Ovary (tissue), 9 donors: ENCODE data around the gene HOXA6. TPM values are rescaled to one million over a fixed set of nuclear protein-coding genes. Genes with fewer than 3 reads are reported as not detected.
A peak's percentile ranks its signal among the peaks of the same experiment; 100 is the strongest.

Experiments used
- DNase-seq, 5 donors: peaks; one replicate each; pipeline ENCODE4 v3.0.0-alpha.2; 2019 to 2020
- H3K27ac ChIP-seq, 2 donors: fragments of 200-600 bp; one replicate each; pipeline versions ENCODE4 v1.5.1 to v1.8.0; 2019 to 2022
- H3K27me3 ChIP-seq: fragments of 200-600 bp; one replicate; pipeline ENCODE4 v1.8.0; 2022
- H3K36me3 ChIP-seq: fragments of 200-600 bp; sonication (generic); one replicate; pipeline ENCODE4 v1.5.1; 2019
- H3K4me1 ChIP-seq: one replicate; pipeline ENCODE4 v1.8.1; 2013; ENCODE audit warnings: mild to moderate bottlenecking, moderate library complexity; ENCODE audit not compliant: insufficient read depth
- H3K4me3 ChIP-seq: fragments of 200-600 bp; sonication (generic); one replicate; pipeline ENCODE4 v1.5.1; 2017
- H3K9me3 ChIP-seq, 2 donors: fragments of 200-600 bp in 1 of 2; sonication (generic) in 1 of 2; one replicate each; pipeline versions ENCODE4 v1.5.1 to v1.8.1; 2013 to 2019; ENCODE audit warnings: mild to moderate bottlenecking in 1 of 2, moderate library complexity in 1 of 2
- EP300 ChIP-seq: sonication (generic); formaldehyde crosslinking; IDR thresholded peaks from one replicate; pipeline ENCODE4 v1.6.1; 2017; ENCODE audit warnings: antibody characterized with exemption
- POLR2A ChIP-seq: fragments of 450-650 bp; IDR thresholded peaks from one replicate; pipeline ENCODE4 v1.6.1; 2017; ENCODE audit warnings: antibody characterized with exemption, mild to moderate bottlenecking, moderate library complexity
- WGBS, 3 donors: extraction: QIAGEN DNeasy Blood & Tissue Kit in 1 of 3; methylation state at CpG; one replicate each; pipeline versions ENCODE4 v1.1.5 to v1.1.7; 2013 to 2017; 5-methylcytosine and 5-hydroxymethylcytosine counted together
- intact Hi-C, 4 donors: fragments of 100-400 bp; cut with DNase I; formaldehyde crosslinking; loops; one replicate each; pipeline versions ENCODE4 v1.11.0 to v1.15.1; 2022 to 2023
- polyA plus RNA-seq, 2 donors: library from polyadenylated mRNA; stranded (reverse); fragments of 200-250 nt in 1 of 2; fragments of 350-450 nt in 1 of 2; fragmentation: Illumina TruSeq in 1 of 2; extraction: RNeasy Lipid Tissue Mini Kit (QIAGEN cat#74804) in 1 of 2; gene quantifications; one replicate each; pipeline ENCODE4 v1.2.3, GENCODE V29; 2013 to 2014
- total RNA-seq, 7 donors: library from RNA; depleted of rRNA in 2 of 7; stranded (reverse); fragments of >200 nt in 2 of 7; fragmentation: NEBNext Ultra II Directional in 3 of 7; extraction: Animal tissue kit (Norgen Biotek cat#: 25700) in 3 of 7; gene quantifications; one replicate each; pipeline versions ENCODE4 v1.1.0 to v1.2.4, GENCODE V29; 2016 to 2023
- TF ChIP-seq, protein P1 (sequence below), 3 donors: fragments of 450-650 bp in 2 of 3; fragments of 200-600 bp in 1 of 3; IDR thresholded peaks; one replicate each; pipeline versions ENCODE4 v1.5.1 to v1.8.0; 2016 to 2022; ENCODE audit warnings: antibody characterized with exemption in 3 of 3, mild to moderate bottlenecking in 1 of 3
- donor health status: DM: no; HTN: no; CAD: no; lungs with moderate emphysema.
- donor health status: DM: no; HTN: no; CAD: no.
- donor health status: Bipolar disorder and iron deficiency.
- donor health status: DM: yes; HTN: yes; CAD: no.
- donor health status: DM: no; HTN: no; CAD: no.
- donor health status: DM: yes; HTN: yes; CAD: no.

HOXA6 gene
- total and polyA plus RNA-seq, 9 donors = 0.29 to 4.2 (median 0.39) TPM; not detected in 1

DNA sequence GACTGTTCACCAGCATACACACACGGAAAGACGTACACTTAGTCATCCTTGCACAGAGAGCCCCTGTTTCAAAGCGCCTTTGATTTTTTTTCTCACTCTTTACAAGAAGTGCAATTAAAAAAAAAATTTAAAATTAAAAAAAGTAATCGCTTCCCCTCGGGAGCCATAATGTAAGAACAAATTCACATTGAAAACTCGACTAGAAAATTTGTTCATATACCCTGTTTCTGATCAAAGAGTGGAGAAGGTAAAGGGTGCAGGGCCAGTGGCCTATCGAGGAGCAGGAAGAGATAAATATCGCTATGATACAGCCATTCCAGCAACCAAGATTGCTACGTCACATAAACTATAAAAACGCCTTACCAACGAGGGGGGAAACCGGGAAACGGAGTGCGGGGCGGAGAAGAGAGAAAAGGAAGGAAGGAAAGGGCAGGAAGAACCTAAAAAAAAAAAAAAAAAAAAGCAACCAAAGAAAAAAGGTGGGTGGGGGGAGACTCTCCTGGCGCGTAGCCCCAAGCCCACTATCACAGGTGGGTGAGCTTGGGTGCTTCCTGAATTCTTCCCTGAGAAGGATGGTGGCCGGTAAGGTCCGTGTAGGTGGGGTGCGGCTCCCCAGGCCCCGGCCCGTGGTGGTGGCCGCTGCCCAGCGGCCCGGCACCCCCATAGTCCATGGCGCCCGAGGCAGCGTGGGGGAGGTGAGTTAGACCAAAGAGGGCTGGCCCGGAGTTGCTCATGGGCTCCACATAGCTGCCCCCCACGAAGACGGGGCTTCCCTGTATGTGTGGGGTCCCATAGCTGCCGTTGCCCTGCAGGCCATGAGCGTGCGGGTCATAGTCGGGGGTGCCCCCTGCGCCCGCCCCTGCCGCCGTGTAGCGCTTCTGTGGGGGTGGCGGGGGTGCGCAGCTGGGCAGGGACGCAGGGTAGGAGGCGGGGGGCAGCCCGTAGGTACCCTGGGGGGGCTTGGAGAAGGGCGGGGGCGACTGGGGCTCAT lies 39.9 kb downstream of the HOXA6 start:
- 42 to 59% (median 44%) methylated on average over 34 to 47 of the region's 47 CpGs for WGBS, 3 donors

DNA sequence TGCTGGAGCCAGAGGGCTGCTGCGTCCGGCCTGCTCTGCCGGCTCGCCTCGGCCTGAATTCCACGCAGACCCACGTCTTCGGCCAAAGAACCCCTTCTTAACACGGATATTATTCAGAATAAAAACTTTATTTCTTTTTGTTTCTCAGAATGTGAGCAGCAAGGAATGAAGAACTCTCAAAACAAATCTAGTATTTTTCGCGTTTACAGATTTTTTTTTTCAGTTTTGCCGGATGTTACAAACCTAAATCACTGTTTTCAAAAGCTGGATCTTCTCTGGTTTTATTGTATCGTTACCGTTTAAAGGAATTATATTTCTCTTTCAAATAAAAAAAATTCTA lies 40.7 kb downstream of the HOXA6 start:
- no peaks in the 10 kb centered on the region for H3K9me3 ChIP-seq
- no peak for TF ChIP-seq EP300
- no peak for TF ChIP-seq POLR2A
- TF ChIP-seq, protein P1, sequence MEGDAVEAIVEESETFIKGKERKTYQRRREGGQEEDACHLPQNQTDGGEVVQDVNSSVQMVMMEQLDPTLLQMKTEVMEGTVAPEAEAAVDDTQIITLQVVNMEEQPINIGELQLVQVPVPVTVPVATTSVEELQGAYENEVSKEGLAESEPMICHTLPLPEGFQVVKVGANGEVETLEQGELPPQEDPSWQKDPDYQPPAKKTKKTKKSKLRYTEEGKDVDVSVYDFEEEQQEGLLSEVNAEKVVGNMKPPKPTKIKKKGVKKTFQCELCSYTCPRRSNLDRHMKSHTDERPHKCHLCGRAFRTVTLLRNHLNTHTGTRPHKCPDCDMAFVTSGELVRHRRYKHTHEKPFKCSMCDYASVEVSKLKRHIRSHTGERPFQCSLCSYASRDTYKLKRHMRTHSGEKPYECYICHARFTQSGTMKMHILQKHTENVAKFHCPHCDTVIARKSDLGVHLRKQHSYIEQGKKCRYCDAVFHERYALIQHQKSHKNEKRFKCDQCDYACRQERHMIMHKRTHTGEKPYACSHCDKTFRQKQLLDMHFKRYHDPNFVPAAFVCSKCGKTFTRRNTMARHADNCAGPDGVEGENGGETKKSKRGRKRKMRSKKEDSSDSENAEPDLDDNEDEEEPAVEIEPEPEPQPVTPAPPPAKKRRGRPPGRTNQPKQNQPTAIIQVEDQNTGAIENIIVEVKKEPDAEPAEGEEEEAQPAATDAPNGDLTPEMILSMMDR (IDR thresholded peaks at IDR 0.05) = no peak
- H3K27me3 ChIP-seq = peaks cover 3% of the 10 kb centered on the region
- H3K36me3 ChIP-seq = no peaks in the 10 kb centered on the region
- no peak for DNase-seq
- intact Hi-C loops = no loop called here
- no peaks in the 10 kb centered on the region for H3K4me1 ChIP-seq
- peak overlapping the region; percentile 26 for H3K4me3 ChIP-seq
- WGBS, 3 donors = 37 to 46% (median 43%) methylated on average over 14 of the region's 14 CpGs
- peak overlapping the region in 1 of 2 donors; percentile 38 for H3K27ac ChIP-seq

More for the DNA sequence above, 39.9 kb downstream of the HOXA6 start:
- DNase-seq = peak in 1 of 5 donors; percentile 51
- H3K36me3 ChIP-seq = no peaks in the 10 kb centered on the region
- peaks cover 3% of the 10 kb centered on the region for H3K27me3 ChIP-seq
- H3K27ac ChIP-seq = no peak overlapping the region
- peak overlapping the region; percentile 12 for H3K4me3 ChIP-seq
- no peaks in the 10 kb centered on the region for H3K4me1 ChIP-seq
- H3K9me3 ChIP-seq = no peaks in the 10 kb centered on the region
- no peak for TF ChIP-seq POLR2A
- no peak for TF ChIP-seq EP300
- TF ChIP-seq, protein P1 (IDR thresholded peaks at IDR 0.05) = no peak
- intact Hi-C loops = no loop called here

DNA sequence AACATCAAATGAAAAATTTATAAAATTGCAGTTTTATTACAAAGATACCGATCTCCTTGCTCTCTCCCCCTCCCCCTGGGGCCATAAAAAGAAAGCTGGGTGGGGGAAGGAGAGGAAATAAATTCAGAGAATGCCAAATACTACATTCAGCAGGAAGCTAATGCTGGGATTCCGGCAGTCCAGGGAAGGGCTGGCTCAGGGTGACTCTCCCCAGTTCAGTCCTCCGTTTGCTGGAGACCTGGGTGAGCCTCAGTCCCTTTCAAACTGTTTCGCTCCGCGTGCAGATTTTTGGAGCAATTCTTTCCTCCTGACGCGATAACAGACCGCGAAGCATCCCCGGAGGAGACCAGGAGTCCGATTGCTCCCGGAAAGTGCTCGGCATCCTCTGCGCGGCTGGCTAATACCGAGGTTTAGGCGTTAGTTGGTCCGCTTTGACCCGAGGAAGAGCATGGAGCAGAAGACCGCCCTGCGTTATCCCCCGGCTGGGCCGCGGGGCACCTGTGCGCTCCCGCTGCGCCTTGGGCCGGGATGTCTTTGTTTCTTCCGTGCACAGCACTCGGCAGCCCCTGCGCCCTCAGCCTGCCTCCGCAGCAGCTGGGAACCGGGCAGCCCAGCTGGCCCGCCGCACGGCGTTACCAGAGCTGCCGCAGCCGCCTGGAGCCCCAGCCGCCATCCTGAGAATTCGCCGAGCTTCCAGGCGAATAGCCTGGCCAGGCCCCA lies 41.2 kb downstream of the HOXA6 start:
- WGBS, 3 donors = 21 to 35% (median 26%) methylated on average over 43 to 44 of the region's 44 CpGs
- intact Hi-C loops = no loop called here
- no peaks in the 10 kb centered on the region for H3K9me3 ChIP-seq

More for the DNA sequence above, 41.2 kb downstream of the HOXA6 start:
- peak overlapping the region in 1 of 2 donors; percentile 38 for H3K27ac ChIP-seq
- peak overlapping the region; percentile 26 for H3K4me3 ChIP-seq
- no peaks in the 10 kb centered on the region for H3K36me3 ChIP-seq
- DNase-seq = peak in 1 of 5 donors; percentile 49
- no peaks in the 10 kb centered on the region for H3K4me1 ChIP-seq
- peaks cover 3% of the 10 kb centered on the region for H3K27me3 ChIP-seq
- TF ChIP-seq POLR2A (no peak), EP300 (no peak)
- TF ChIP-seq, protein P1 (IDR thresholded peaks at IDR 0.05) = no peak
